ENCODE data around the gene RNF212B.
"Not testable (repeated sequence)": the region's sequence is repeated elsewhere in the genome, so short reads cannot be mapped to it uniquely, and the experiment has no call there.

RNF212B gene

GRCh38 chr14:23259426-23259825 is 21.7 kb downstream of the RNF212B start:
- no peaks in the 10 kb centered on the region for H3K9me3 ChIP-seq (ENCODE audit: control insufficient read depth, insufficient read depth, low read depth, low read length)
- CTCF ChIA-PET: interaction anchor here (0.6 to 1.2 kb wide), 2 partner anchors 35 to 72 kb away, joined by 4 read pairs; no protein-coding TSS in a partner anchor
- no peak for TF ChIP-seq MYNN (tag by site-specific recombination; IDR thresholded peaks at IDR 0.05; ENCODE audit: borderline replicate concordance)
- TF ChIP-seq ZNF433 (tag by site-specific recombination; IDR thresholded peaks at IDR 0.05; ENCODE audit: low read depth): no peak
- no peak for TF ChIP-seq ZNF555 (tag by site-specific recombination; conservative IDR thresholded peaks at IDR 0.05)
- TF ChIP-seq ZNF10 (tag by site-specific recombination; IDR thresholded peaks at IDR 0.05): no peak
- no peak for TF ChIP-seq ZNF704 (tag by site-specific recombination; IDR thresholded peaks at IDR 0.05)
- TF ChIP-seq ZNF292 (tag by site-specific recombination; IDR thresholded peaks at IDR 0.05; ENCODE audit: borderline replicate concordance, low read depth): no peak
- TF ChIP-seq ZNF302 (tag by site-specific recombination; IDR thresholded peaks at IDR 0.05; ENCODE audit: low read depth): no peak
- no peak for TF ChIP-seq ZSCAN4 (tag by site-specific recombination; IDR thresholded peaks at IDR 0.05)
- TF ChIP-seq ZNF26 (tag by site-specific recombination; IDR thresholded peaks at IDR 0.05): no peak
- no peak for TF ChIP-seq ZNF223 (tag by site-specific recombination; IDR thresholded peaks at IDR 0.05)
- no peak for TF ChIP-seq ZNF610 (tag by site-specific recombination; IDR thresholded peaks at IDR 0.05; ENCODE audit: borderline replicate concordance)
- TF ChIP-seq ZNF335 (tag by site-specific recombination; conservative IDR thresholded peaks at IDR 0.05): no peak
- no peak for TF ChIP-seq ZNF416 (tag by site-specific recombination; IDR thresholded peaks at IDR 0.05)
- H3K36me3 ChIP-seq (ENCODE audit: control insufficient read depth in 2 of 2, insufficient read depth in 1 of 2, low read length in 2 of 2): no peaks in the 10 kb centered on the region
- POLR2A ChIA-PET: interaction anchor here (0.6 kb wide), 1 partner anchor 183 kb away, joined by 3 read pairs; no protein-coding TSS in a partner anchor
- no peaks in the 10 kb centered on the region for H3K4me1 ChIP-seq (ENCODE audit: control insufficient read depth, insufficient read depth, low read length)
- H3K4me3 ChIP-seq (ENCODE audit: low read depth, low read length): no peak overlapping the region
- no peak overlapping the region for H3K27ac ChIP-seq (ENCODE audit: extremely low read depth, low read depth, low read length)

GRCh38 chr14:23260849-23261248 is 23.1 kb downstream of the RNF212B start:
- H3K36me3 ChIP-seq (ENCODE audit: control insufficient read depth in 2 of 2, insufficient read depth in 1 of 2, low read length in 2 of 2); POLR2A ChIA-PET: not testable (repeated sequence)
- CTCF ChIA-PET: interaction anchor here (0.6 to 1.0 kb wide), 3 partner anchors 27 to 140 kb away, joined by 3 to 5 read pairs (median 4); no protein-coding TSS in a partner anchor

GRCh38 chr14:23269193-23269592 is 31.5 kb downstream of the RNF212B start:
- H3K4me1 ChIP-seq (ENCODE audit: control insufficient read depth, insufficient read depth, low read length): no peaks in the 10 kb centered on the region
- no peak overlapping the region for H3K27ac ChIP-seq (ENCODE audit: extremely low read depth, low read depth, low read length)
- H3K4me3 ChIP-seq (ENCODE audit: low read depth, low read length): no peak overlapping the region
- H3K9me3 ChIP-seq (ENCODE audit: control insufficient read depth, insufficient read depth, low read depth, low read length): no peaks in the 10 kb centered on the region
- ChIA-PET CTCF (interaction anchor here (0.7 to 1.6 kb wide), 2 partner anchors 31 to 57 kb away, joined by 3 to 6 read pairs; no protein-coding TSS in a partner anchor), POLR2A (interaction anchor here (1.2 kb wide), 1 partner anchor 18 kb away, joined by 3 read pairs; no protein-coding TSS in a partner anchor)
- no peaks in the 10 kb centered on the region for H3K36me3 ChIP-seq (ENCODE audit: control insufficient read depth in 2 of 2, insufficient read depth in 1 of 2, low read length in 2 of 2)
- no peak for TF ChIP-seq ZBTB8A (tag by site-specific recombination; IDR thresholded peaks at IDR 0.05)

More at GRCh38 chr14:23260849-23261248, 23.1 kb downstream of the RNF212B start:
- H3K4me1 ChIP-seq (ENCODE audit: control insufficient read depth, insufficient read depth, low read length); H3K4me3 ChIP-seq (ENCODE audit: low read depth, low read length); H3K9me3 ChIP-seq (ENCODE audit: control insufficient read depth, insufficient read depth, low read depth, low read length); H3K27ac ChIP-seq (ENCODE audit: extremely low read depth, low read depth, low read length): not testable (repeated sequence)

- POLR2A ChIA-PET: interaction anchor here (1.0 kb wide), 1 partner anchor 32 kb away, joined by 6 read pairs; the partner anchor contains the start of gene BCL2L2
- H3K4me1 ChIP-seq (ENCODE audit: control insufficient read depth, insufficient read depth, low read length): 0 out of 2 replicates have a peak, but pooled peaks cover 3% of the 10 kb centered on the region
- H3K4me3 ChIP-seq (ENCODE audit: low read depth, low read length): no peak overlapping the region
- no peak overlapping the region for H3K27ac ChIP-seq (ENCODE audit: extremely low read depth, low read depth, low read length)
- CTCF ChIA-PET: interaction anchor here (0.6 kb wide), 1 partner anchor 51 kb away, joined by 3 read pairs; no protein-coding TSS in a partner anchor
- peaks cover 0 to 14% of the 10 kb centered on the region in 2 experiments; a peak in 1 of 3 replicates for H3K36me3 ChIP-seq (ENCODE audit: control insufficient read depth in 2 of 2, insufficient read depth in 1 of 2, low read length in 2 of 2)
- no peaks in the 10 kb centered on the region for H3K9me3 ChIP-seq (ENCODE audit: control insufficient read depth, insufficient read depth, low read depth, low read length)
- TF ChIP-seq ZNF747 (tag by site-specific recombination; IDR thresholded peaks at IDR 0.05) (no peak), EGR2 (tag by site-specific recombination; IDR thresholded peaks at IDR 0.05; ENCODE audit: low read depth) (peak; percentile 51; the same call in 1 of the 2 replicates), ZNF571 (tag by site-specific recombination; IDR thresholded peaks at IDR 0.05) (no peak), ZSCAN18 (tag by site-specific recombination; IDR thresholded peaks at IDR 0.05) (no peak), ZNF639 (tag by site-specific recombination; IDR thresholded peaks at IDR 0.05) (no peak), HOXA7 (CRISPR knock-in tag; IDR thresholded peaks at IDR 0.05; ENCODE audit: borderline replicate concordance) (no peak)
Measured at GRCh38 chr14:23275412-23275811, 37.7 kb downstream of the RNF212B start.

Measured in HEK293 (cell line).